Loucy (cell line): ENCODE results near the gene KDM4E.
"Not testable (repeated sequence)": the region's sequence is repeated elsewhere in the genome, so short reads cannot be mapped to it uniquely, and the experiment has no call there.

Experiments
- H2AFZ ChIP-seq: fragments of 200-600 bp; sonication (generic); 2 replicates; pipeline ENCODE4 v1.6.0; 2016; ENCODE audit warnings: antibody characterized with exemption, mild to moderate bottlenecking, low read length, moderate library complexity
- H3F3A ChIP-seq: fragments of 200-600 bp; 2 replicates; pipeline ENCODE4 v1.6.0; 2016; ENCODE audit warnings: antibody characterized with exemption, low read depth, mild to moderate bottlenecking
- H3K27me3 ChIP-seq: fragments of 200-600 bp; sonication (generic); 2 replicates; pipeline ENCODE4 v1.6.1; 2014; ENCODE audit warnings: low read length, mild to moderate bottlenecking; ENCODE audit not compliant: insufficient read depth, poor library complexity, severe bottlenecking
- H3K36me3 ChIP-seq: fragments of 200-600 bp; sonication (generic); 2 replicates; pipeline ENCODE4 v1.6.1; 2016; ENCODE audit warnings: low read length; ENCODE audit not compliant: insufficient read depth
- H3K4me1 ChIP-seq: fragments of 200-600 bp; sonication (generic); 2 replicates; pipeline ENCODE4 v1.5.1; 2014; ENCODE audit warnings: low read length, mild to moderate bottlenecking; ENCODE audit not compliant: insufficient read depth, poor library complexity, severe bottlenecking
- H3K4me2 ChIP-seq: fragments of 200-600 bp; sonication (generic); 2 replicates; pipeline ENCODE4 v1.6.0; 2014; ENCODE audit warnings: antibody characterized with exemption, low read length, low read depth, mild to moderate bottlenecking; ENCODE audit not compliant: poor library complexity, severe bottlenecking
- H3K4me3 ChIP-seq: fragments of 200-600 bp; sonication (generic); 2 replicates; pipeline ENCODE4 v1.5.1; 2014; ENCODE audit warnings: low read length, mild to moderate bottlenecking, mixed read lengths; ENCODE audit not compliant: poor library complexity, severe bottlenecking
- H3K79me2 ChIP-seq: fragments of 200-600 bp; sonication (generic); 2 replicates; pipeline ENCODE4 v1.6.1; 2014; ENCODE audit warnings: low read length; ENCODE audit not compliant: insufficient read depth
- H3K9ac ChIP-seq: fragments of 200-600 bp; sonication (generic); 2 replicates; pipeline ENCODE4 v1.6.0; 2014; ENCODE audit warnings: mild to moderate bottlenecking, low read depth, low read length, moderate library complexity; ENCODE audit not compliant: poor library complexity, severe bottlenecking
- H3K9me2 ChIP-seq: fragments of 200-600 bp; sonication (generic); replicated peaks from 2 replicates; pipeline ENCODE4 v1.6.1; 2016; ENCODE audit warnings: low read depth, low read length, mixed read lengths
- H3K9me3 ChIP-seq: fragments of 200-600 bp; sonication (generic); 2 replicates; pipeline ENCODE4 v1.6.1; 2014; ENCODE audit warnings: mild to moderate bottlenecking, antibody characterized with exemption, low read length, low read depth; ENCODE audit not compliant: insufficient read depth
- H4K20me1 ChIP-seq: fragments of 200-600 bp; sonication (generic); 2 replicates; pipeline ENCODE4 v1.6.0; 2014; ENCODE audit warnings: antibody characterized with exemption, low read length, mild to moderate bottlenecking; ENCODE audit not compliant: insufficient read depth, poor library complexity, severe bottlenecking
- EZH2phosphoT487 ChIP-seq: fragments of 200-600 bp; IDR thresholded peaks from 2 replicates; pipeline ENCODE4 v1.6.1; 2018; ENCODE audit warnings: antibody characterized with exemption, mild to moderate bottlenecking, moderate library complexity, borderline replicate concordance
- TF ChIP-seq, protein P1 (sequence below): fragments of 200-600 bp; sonication (generic); conservative IDR thresholded peaks from 2 replicates; pipeline ENCODE4 v1.5.1; 2014; ENCODE audit warnings: mild to moderate bottlenecking, antibody characterized with exemption, low read length

KDM4E gene

GRCh38 chr11:95028357-95028756 lies 3.3 kb downstream of the KDM4E start:
- H3K4me2 ChIP-seq, result no peak overlapping the region
- no peaks in the 10 kb centered on the region for H3K79me2 ChIP-seq
- H3K4me1 ChIP-seq, result no peaks in the 10 kb centered on the region
- no peaks in the 10 kb centered on the region for H3F3A ChIP-seq
- TF ChIP-seq, protein P1, sequence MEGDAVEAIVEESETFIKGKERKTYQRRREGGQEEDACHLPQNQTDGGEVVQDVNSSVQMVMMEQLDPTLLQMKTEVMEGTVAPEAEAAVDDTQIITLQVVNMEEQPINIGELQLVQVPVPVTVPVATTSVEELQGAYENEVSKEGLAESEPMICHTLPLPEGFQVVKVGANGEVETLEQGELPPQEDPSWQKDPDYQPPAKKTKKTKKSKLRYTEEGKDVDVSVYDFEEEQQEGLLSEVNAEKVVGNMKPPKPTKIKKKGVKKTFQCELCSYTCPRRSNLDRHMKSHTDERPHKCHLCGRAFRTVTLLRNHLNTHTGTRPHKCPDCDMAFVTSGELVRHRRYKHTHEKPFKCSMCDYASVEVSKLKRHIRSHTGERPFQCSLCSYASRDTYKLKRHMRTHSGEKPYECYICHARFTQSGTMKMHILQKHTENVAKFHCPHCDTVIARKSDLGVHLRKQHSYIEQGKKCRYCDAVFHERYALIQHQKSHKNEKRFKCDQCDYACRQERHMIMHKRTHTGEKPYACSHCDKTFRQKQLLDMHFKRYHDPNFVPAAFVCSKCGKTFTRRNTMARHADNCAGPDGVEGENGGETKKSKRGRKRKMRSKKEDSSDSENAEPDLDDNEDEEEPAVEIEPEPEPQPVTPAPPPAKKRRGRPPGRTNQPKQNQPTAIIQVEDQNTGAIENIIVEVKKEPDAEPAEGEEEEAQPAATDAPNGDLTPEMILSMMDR, result no peak
- TF ChIP-seq EZH2phosphoT487, result no peak
- no peak overlapping the region for H3K4me3 ChIP-seq
- H3K9me3 ChIP-seq, result no peaks in the 10 kb centered on the region
- H3K27me3 ChIP-seq, result no peaks in the 10 kb centered on the region
- H4K20me1 ChIP-seq, result no peaks in the 10 kb centered on the region
- no peak overlapping the region for H3K9ac ChIP-seq
- H2AFZ ChIP-seq, result no peak overlapping the region
- H3K36me3 ChIP-seq, result no peaks in the 10 kb centered on the region
- H3K9me2 ChIP-seq, result no peaks in the 10 kb centered on the region

GRCh38 chr11:95033051-95033450 lies 8.0 kb downstream of the KDM4E start:
- Histone ChIP-seq H4K20me1 (no peaks in the 10 kb centered on the region), H3K4me2 (no peak overlapping the region), H3K9me2 (no peaks in the 10 kb centered on the region), H2AFZ (no peak overlapping the region), H3K27me3 (no peaks in the 10 kb centered on the region), H3K36me3 (no peaks in the 10 kb centered on the region), H3K4me1 (no peaks in the 10 kb centered on the region), H3K79me2 (no peaks in the 10 kb centered on the region), H3F3A (no peaks in the 10 kb centered on the region), H3K9ac (no peak overlapping the region), H3K9me3 (no peaks in the 10 kb centered on the region), H3K4me3 (no peak overlapping the region)
- TF ChIP-seq, protein P1, result no peak
- TF ChIP-seq EZH2phosphoT487, result no peak

GRCh38 chr11:95035316-95035715 lies 10.3 kb downstream of the KDM4E start:
- Histone ChIP-seq H3K4me1 (no peaks in the 10 kb centered on the region), H3K36me3 (no peaks in the 10 kb centered on the region)
- TF ChIP-seq, protein P1, result no peak
- TF ChIP-seq EZH2phosphoT487, result no peak

GRCh38 chr11:95037356-95038035 lies 12.4 kb downstream of the KDM4E start:
- not testable (repeated sequence) for H3K4me3 ChIP-seq, H3K27me3 ChIP-seq, H4K20me1 ChIP-seq

More at GRCh38 chr11:95035316-95035715, 10.3 kb downstream of the KDM4E start:
- Histone ChIP-seq H3F3A (no peaks in the 10 kb centered on the region), H3K79me2 (no peaks in the 10 kb centered on the region), H3K9me3 (no peaks in the 10 kb centered on the region), H3K9me2 (no peaks in the 10 kb centered on the region), H3K27me3 (no peaks in the 10 kb centered on the region), H2AFZ (no peak overlapping the region), H3K4me3 (no peak overlapping the region), H4K20me1 (no peaks in the 10 kb centered on the region), H3K9ac (no peak overlapping the region), H3K4me2 (no peak overlapping the region)

More at GRCh38 chr11:95037356-95038035, 12.4 kb downstream of the KDM4E start:
- not testable (repeated sequence) for H3K36me3 ChIP-seq, H3K79me2 ChIP-seq, H3K9ac ChIP-seq, H3K9me2 ChIP-seq, H3F3A ChIP-seq, H3K4me2 ChIP-seq, H3K4me1 ChIP-seq, H3K9me3 ChIP-seq, H2AFZ ChIP-seq
